H9 (cell line): ENCODE results near the gene VPS29. TPM values are rescaled to one million over a fixed set of nuclear protein-coding genes. Genes with fewer than 3 reads are reported as not detected.
A peak's percentile ranks its signal among the peaks of the same experiment; 100 is the strongest.

Experiments used
- DNase-seq: peaks from one replicate; pipeline ENCODE4 v3.0.0-alpha.2; 2017
- H2AFZ ChIP-seq: one replicate; pipeline ENCODE4 v1.6.1; 2013; ENCODE audit warnings: mild to moderate bottlenecking, low read length, control low read depth, moderate library complexity
- H2AK5ac ChIP-seq: 2 replicates; pipeline ENCODE4 v1.6.1; 2013; ENCODE audit warnings: low read length, control low read depth, mixed read lengths; ENCODE audit not compliant: insufficient read length
- H2BK120ac ChIP-seq: one replicate; pipeline ENCODE4 v1.6.1; 2013; ENCODE audit warnings: low read depth, mild to moderate bottlenecking, low read length, control low read depth, inconsistent platforms; ENCODE audit not compliant: poor library complexity, severe bottlenecking
- H2BK12ac ChIP-seq: 2 replicates; pipeline ENCODE4 v1.6.1; 2013; ENCODE audit warnings: low read length, control low read depth, mixed read lengths, low read depth; ENCODE audit not compliant: insufficient read length
- H2BK15ac ChIP-seq: 2 replicates; pipeline ENCODE4 v1.6.1; 2013; ENCODE audit warnings: low read depth, low read length, control low read depth
- H2BK20ac ChIP-seq: one replicate; pipeline ENCODE4 v1.6.1; 2013; ENCODE audit warnings: low read depth, mild to moderate bottlenecking, low read length, control low read depth, inconsistent platforms; ENCODE audit not compliant: poor library complexity, severe bottlenecking
- H2BK5ac ChIP-seq: 2 replicates; pipeline ENCODE4 v1.6.1; 2013; ENCODE audit warnings: low read length, control low read depth, mixed read lengths; ENCODE audit not compliant: insufficient read length
- H3K14ac ChIP-seq: 2 replicates; pipeline ENCODE4 v1.6.1; 2013; ENCODE audit warnings: low read length, control low read depth; ENCODE audit not compliant: insufficient read depth
- H3K18ac ChIP-seq: 2 replicates; pipeline ENCODE4 v1.6.1; 2013; ENCODE audit warnings: low read depth, mild to moderate bottlenecking, mixed read lengths, low read length, control low read depth; ENCODE audit not compliant: insufficient read length
- H3K23ac ChIP-seq: 2 replicates; pipeline ENCODE4 v1.6.1; 2013; ENCODE audit warnings: low read length, control low read depth, mixed read lengths, low read depth; ENCODE audit not compliant: insufficient read length
- H3K23me2 ChIP-seq: 2 replicates; pipeline ENCODE4 v1.6.1; 2013; ENCODE audit warnings: low read depth, mild to moderate bottlenecking, mixed read lengths, low read length, control low read depth; ENCODE audit not compliant: insufficient read length, poor library complexity, severe bottlenecking
- H3K27ac ChIP-seq: 2 replicates; pipeline ENCODE4 v1.5.1; 2013; ENCODE audit warnings: low read length, control low read depth, mixed read lengths, low read depth; ENCODE audit not compliant: insufficient read length
- H3K27me3 ChIP-seq: 2 replicates; pipeline ENCODE4 v1.6.1; 2013; ENCODE audit warnings: low read length, control low read depth, inconsistent platforms; ENCODE audit not compliant: insufficient read depth
- H3K4ac ChIP-seq: 2 replicates; pipeline ENCODE4 v1.6.1; 2013; ENCODE audit warnings: low read depth, mild to moderate bottlenecking, control low read depth, inconsistent platforms, low read length, moderate library complexity
- H3K4me1 ChIP-seq: 2 replicates; pipeline ENCODE4 v1.6.1; 2013; ENCODE audit warnings: low read length, control low read depth, inconsistent platforms; ENCODE audit not compliant: insufficient read depth
- H3K4me2 ChIP-seq: 2 replicates; pipeline ENCODE4 v1.6.1; 2013; ENCODE audit warnings: low read length, control low read depth, mixed read lengths; ENCODE audit not compliant: insufficient read length, insufficient read depth
- H3K56ac ChIP-seq: 2 replicates; pipeline ENCODE4 v1.6.1; 2013; ENCODE audit warnings: low read depth, mild to moderate bottlenecking, mixed read lengths, low read length, control low read depth; ENCODE audit not compliant: insufficient read length
- H3K79me1 ChIP-seq: 2 replicates; pipeline ENCODE4 v1.6.1; 2013; ENCODE audit warnings: low read depth, mild to moderate bottlenecking, moderate library complexity, low read length, control low read depth, inconsistent platforms; ENCODE audit not compliant: insufficient read depth, poor library complexity, severe bottlenecking
- H3K79me2 ChIP-seq: 2 replicates; pipeline ENCODE4 v1.6.1; 2013; ENCODE audit warnings: low read length, control low read depth, inconsistent platforms; ENCODE audit not compliant: insufficient read depth
- H3K9ac ChIP-seq: 2 replicates; pipeline ENCODE4 v1.6.1; 2013; ENCODE audit warnings: low read length, control low read depth, mixed read lengths; ENCODE audit not compliant: insufficient read length; ENCODE audit errors: extremely low read depth
- H3K9me3 ChIP-seq: one replicate; pipeline ENCODE4 v1.6.1; 2013; ENCODE audit warnings: low read depth, low read length, inconsistent platforms; ENCODE audit not compliant: control insufficient read depth
- H3T11ph ChIP-seq: one replicate; pipeline ENCODE4 v1.6.1; 2013; ENCODE audit warnings: mild to moderate bottlenecking, low read length, control low read depth, inconsistent platforms
- H4K20me1 ChIP-seq: one replicate; pipeline ENCODE4 v1.6.1; 2013; ENCODE audit not compliant: control insufficient read depth, insufficient read length, insufficient read depth
- H4K5ac ChIP-seq: 2 replicates; pipeline ENCODE4 v1.6.1; 2013; ENCODE audit warnings: low read depth, mild to moderate bottlenecking, mixed read lengths, low read length, control low read depth; ENCODE audit not compliant: insufficient read length
- H4K8ac ChIP-seq: replicated peaks from 2 replicates; pipeline ENCODE4 v1.6.1; 2013; ENCODE audit warnings: low read length, control low read depth, mixed read lengths, low read depth; ENCODE audit not compliant: insufficient read length
- H4K91ac ChIP-seq: 2 replicates; pipeline ENCODE4 v1.6.1; 2013; ENCODE audit warnings: low read depth, mild to moderate bottlenecking, moderate library complexity, mixed read lengths, low read length, control low read depth; ENCODE audit not compliant: insufficient read length
- H3K27ac Mint-ChIP-seq, 3 experiments: 2 replicates in 2 of 3; 3 replicates in 1 of 3; pipeline ENCODE4 v1.8.0; 2020 to 2021; ENCODE audit warnings: mixed read lengths in 3 of 3, mild to moderate bottlenecking in 1 of 3, moderate library complexity in 1 of 3
- H3K27me3 Mint-ChIP-seq: 2 replicates; pipeline ENCODE4 v1.8.0; 2021; ENCODE audit warnings: low read depth, mild to moderate bottlenecking, moderate library complexity, mixed read lengths
- H3K36me3 Mint-ChIP-seq, 3 experiments: 2 replicates in 2 of 3; 3 replicates in 1 of 3; pipeline ENCODE4 v1.8.0; 2020 to 2021; ENCODE audit warnings: low read depth in 3 of 3, mixed read lengths in 3 of 3; ENCODE audit not compliant: insufficient read depth in 1 of 3
- H3K4me1 Mint-ChIP-seq, 2 experiments: 2 replicates each; pipeline ENCODE4 v1.8.0; 2020; ENCODE audit warnings: mixed read lengths in 2 of 2
- H3K4me3 Mint-ChIP-seq, 2 experiments: 2 replicates in 1 of 2; 3 replicates in 1 of 2; pipeline ENCODE4 v1.8.0; 2020 to 2021; ENCODE audit warnings: mild to moderate bottlenecking in 2 of 2, mixed read lengths in 2 of 2, moderate library complexity in 1 of 2
- H3K9me3 Mint-ChIP-seq, 2 experiments: 2 replicates in 1 of 2; 3 replicates in 1 of 2; pipeline ENCODE4 v1.8.0; 2020; ENCODE audit warnings: mild to moderate bottlenecking in 2 of 2, mixed read lengths in 2 of 2, moderate library complexity in 1 of 2
- WGBS: extraction: QIAGEN DNeasy Blood & Tissue Kit; methylation state at CpG from one replicate; pipeline ENCODE4 v1.1.7; 2013; ENCODE audit warnings: missing lambda C conversion rate, low lambda C conversion rate, mixed read lengths; ENCODE audit not compliant: insufficient read length; ENCODE audit errors: extremely low coverage; 5-methylcytosine and 5-hydroxymethylcytosine counted together
- total RNA-seq: library from RNA; stranded (reverse); gene quantifications from 2 replicates; pipeline ENCODE4 v1.2.1, GENCODE V29; 2021
- TF ChIP-seq, protein P1 (sequence below): fragments of 200-600 bp; sonication (generic); conservative IDR thresholded peaks from 3 replicates; pipeline ENCODE4 v1.8.0; 2021; ENCODE audit warnings: antibody characterized with exemption, mild to moderate bottlenecking

Gene VPS29
- total RNA-seq, 1 experiment from 2014 or later = 81.5 TPM

DNA sequence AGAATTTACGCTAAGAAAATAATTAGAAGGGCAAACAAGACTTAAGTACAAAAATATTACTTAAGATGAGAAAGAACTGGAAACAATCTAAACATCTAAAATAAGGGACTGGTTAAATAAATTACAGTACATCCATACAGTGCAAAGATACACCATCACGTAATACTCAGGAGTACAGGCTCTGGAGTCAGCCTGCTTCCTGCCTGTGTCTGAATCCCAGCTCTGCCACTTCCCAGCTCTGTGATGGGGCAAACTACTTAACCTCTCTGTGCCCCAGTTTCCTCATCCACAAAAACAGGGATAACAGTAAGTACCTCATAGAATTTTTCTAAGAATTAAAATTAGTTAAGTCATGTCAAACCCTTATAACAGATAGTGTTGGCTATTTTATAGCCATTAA lies 45.2 kb upstream of the VPS29 start:
- Histone ChIP-seq H2BK5ac (no peak overlapping the region), H3K79me2 (0 out of 2 replicates have a peak, but pooled peaks cover 2% of the 10 kb centered on the region), H3K23me2 (no peaks in the 10 kb centered on the region), H3K14ac (no peak overlapping the region), H3T11ph (no peak overlapping the region), H3K23ac (no peak overlapping the region), H3K56ac (no peak overlapping the region), H3K4me1 (no peaks in the 10 kb centered on the region), H3K27me3 (no peaks in the 10 kb centered on the region), H4K91ac (no peak overlapping the region), H2BK15ac (no peak overlapping the region), H3K27ac (no peak overlapping the region), H3K18ac (no peak overlapping the region), H2BK12ac (no peak overlapping the region), H3K79me1 (no peaks in the 10 kb centered on the region), H3K4me2 (no peak overlapping the region), H3K9me3 (no peaks in the 10 kb centered on the region), H3K4ac (no peak overlapping the region), H4K20me1 (no peaks in the 10 kb centered on the region), H3K9ac (no peak overlapping the region), H2AFZ (no peak overlapping the region), H4K5ac (no peak overlapping the region), H2BK20ac (no peak overlapping the region), H2AK5ac (no peak overlapping the region), H4K8ac (no peak overlapping the region), H2BK120ac (no peak overlapping the region)
- Mint-ChIP-seq H3K27me3 (no peaks in the 10 kb centered on the region), H3K36me3 (peaks cover 8 to 34% (median 29%) of the 10 kb centered on the region in 3 experiments), H3K4me3 (no peak overlapping the region), H3K4me1 (peaks cover 3 to 8% of the 10 kb centered on the region in 2 experiments; a peak in 1 of 4 replicates), H3K27ac (0 out of 7 replicates have a peak overlapping the region, but pooled peaks of 1 of the 3 experiments have one; percentile 6), H3K9me3 (no peaks in the 10 kb centered on the region)
- no peak for DNase-seq
- no CpG with 5 or more reads among the region's 2 CpGs for WGBS
- TF ChIP-seq, protein P1, sequence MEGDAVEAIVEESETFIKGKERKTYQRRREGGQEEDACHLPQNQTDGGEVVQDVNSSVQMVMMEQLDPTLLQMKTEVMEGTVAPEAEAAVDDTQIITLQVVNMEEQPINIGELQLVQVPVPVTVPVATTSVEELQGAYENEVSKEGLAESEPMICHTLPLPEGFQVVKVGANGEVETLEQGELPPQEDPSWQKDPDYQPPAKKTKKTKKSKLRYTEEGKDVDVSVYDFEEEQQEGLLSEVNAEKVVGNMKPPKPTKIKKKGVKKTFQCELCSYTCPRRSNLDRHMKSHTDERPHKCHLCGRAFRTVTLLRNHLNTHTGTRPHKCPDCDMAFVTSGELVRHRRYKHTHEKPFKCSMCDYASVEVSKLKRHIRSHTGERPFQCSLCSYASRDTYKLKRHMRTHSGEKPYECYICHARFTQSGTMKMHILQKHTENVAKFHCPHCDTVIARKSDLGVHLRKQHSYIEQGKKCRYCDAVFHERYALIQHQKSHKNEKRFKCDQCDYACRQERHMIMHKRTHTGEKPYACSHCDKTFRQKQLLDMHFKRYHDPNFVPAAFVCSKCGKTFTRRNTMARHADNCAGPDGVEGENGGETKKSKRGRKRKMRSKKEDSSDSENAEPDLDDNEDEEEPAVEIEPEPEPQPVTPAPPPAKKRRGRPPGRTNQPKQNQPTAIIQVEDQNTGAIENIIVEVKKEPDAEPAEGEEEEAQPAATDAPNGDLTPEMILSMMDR = no peak
